Measurements from ENCODE around the gene DAPK1. TPM values are rescaled to one million over a fixed set of nuclear protein-coding genes. Genes with fewer than 3 reads are reported as not detected.

Gene DAPK1
- total RNA-seq, 1 donor from 2014 or later, result 29.5 TPM

DNA sequence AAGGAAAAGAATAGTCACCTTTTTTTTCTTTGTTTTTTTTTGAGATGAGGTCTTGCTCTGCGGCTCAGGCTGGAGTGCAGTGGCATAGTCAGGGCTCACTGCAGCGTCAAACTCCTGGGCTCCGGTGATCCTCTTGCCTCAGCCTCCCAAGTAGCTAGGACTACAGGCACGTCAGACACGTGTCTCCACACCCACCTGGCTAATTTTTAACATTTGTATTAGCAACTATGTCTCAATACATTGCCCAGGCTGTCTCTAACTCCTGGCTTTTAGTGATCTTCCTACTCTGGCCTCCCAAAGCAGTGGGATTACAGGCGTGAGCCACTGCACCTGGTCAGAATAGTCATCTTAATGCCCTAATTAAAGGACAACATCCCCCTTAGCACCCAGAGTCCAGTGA is 173.8 kb downstream of the DAPK1 start:
- Histone ChIP-seq H3K4me2 (no peak overlapping the region), H2AFZ (replicated peaks) (no peak overlapping the region), H3K4me1 (no peaks in the 10 kb centered on the region), H3F3A (ENCODE audit: low read depth) (no peaks in the 10 kb centered on the region), H4K20me1 (ENCODE audit: low read depth) (no peaks in the 10 kb centered on the region), H3K79me2 (ENCODE audit: low read depth) (no peaks in the 10 kb centered on the region), H3K9me3 (ENCODE audit: low read depth) (no peaks in the 10 kb centered on the region), H3K27ac (no peak overlapping the region), H3K4me3 (no peak overlapping the region), H3K36me3 (no peaks in the 10 kb centered on the region), H3K27me3 (no peaks in the 10 kb centered on the region), H3K9ac (no peak overlapping the region)
- Mint-ChIP-seq H3K9me3 (peaks cover 6% of the 10 kb centered on the region), H3K27me3 (ENCODE audit: insufficient read depth, low read depth) (peaks cover 3% of the 10 kb centered on the region), H3K36me3 (peaks cover 26% of the 10 kb centered on the region), H3K4me3 (no peak overlapping the region), H3K27ac (no peak overlapping the region), H3K4me1 (no peaks in the 10 kb centered on the region)
- DNase-seq (ENCODE audit: low spot score), result no peak
- TF ChIP-seq EZH2phosphoT487 (IDR thresholded peaks at IDR 0.05) (no peak), EZH2 (IDR thresholded peaks at IDR 0.05) (no peak)
- TF ChIP-seq, protein P1, sequence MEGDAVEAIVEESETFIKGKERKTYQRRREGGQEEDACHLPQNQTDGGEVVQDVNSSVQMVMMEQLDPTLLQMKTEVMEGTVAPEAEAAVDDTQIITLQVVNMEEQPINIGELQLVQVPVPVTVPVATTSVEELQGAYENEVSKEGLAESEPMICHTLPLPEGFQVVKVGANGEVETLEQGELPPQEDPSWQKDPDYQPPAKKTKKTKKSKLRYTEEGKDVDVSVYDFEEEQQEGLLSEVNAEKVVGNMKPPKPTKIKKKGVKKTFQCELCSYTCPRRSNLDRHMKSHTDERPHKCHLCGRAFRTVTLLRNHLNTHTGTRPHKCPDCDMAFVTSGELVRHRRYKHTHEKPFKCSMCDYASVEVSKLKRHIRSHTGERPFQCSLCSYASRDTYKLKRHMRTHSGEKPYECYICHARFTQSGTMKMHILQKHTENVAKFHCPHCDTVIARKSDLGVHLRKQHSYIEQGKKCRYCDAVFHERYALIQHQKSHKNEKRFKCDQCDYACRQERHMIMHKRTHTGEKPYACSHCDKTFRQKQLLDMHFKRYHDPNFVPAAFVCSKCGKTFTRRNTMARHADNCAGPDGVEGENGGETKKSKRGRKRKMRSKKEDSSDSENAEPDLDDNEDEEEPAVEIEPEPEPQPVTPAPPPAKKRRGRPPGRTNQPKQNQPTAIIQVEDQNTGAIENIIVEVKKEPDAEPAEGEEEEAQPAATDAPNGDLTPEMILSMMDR (IDR thresholded peaks at IDR 0.05), result no peak

DNA sequence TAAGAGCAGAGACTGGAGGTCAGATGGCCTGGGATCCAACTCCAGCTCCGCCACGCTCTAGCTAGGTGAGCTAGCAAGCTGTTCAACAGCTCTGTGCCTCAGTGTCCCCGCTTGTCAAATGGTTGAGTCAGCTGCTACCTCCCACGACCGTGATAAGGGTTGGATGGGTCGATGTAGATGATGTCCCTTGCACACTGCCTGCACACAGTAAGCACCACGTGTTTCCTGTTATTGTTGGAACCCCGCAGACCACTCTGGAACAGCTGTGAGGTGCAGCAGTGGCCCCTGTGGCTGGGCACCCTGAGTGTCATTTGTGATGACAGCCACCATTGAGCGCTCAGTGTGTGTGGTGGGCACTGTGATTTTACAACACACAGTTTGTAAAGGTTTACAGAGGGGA is 174.3 kb downstream of the DAPK1 start:
- no peaks in the 10 kb centered on the region for H3K9me3 ChIP-seq (ENCODE audit: low read depth)
- H3F3A ChIP-seq (ENCODE audit: low read depth), result no peaks in the 10 kb centered on the region
- Mint-ChIP-seq H3K4me3 (no peak overlapping the region), H3K36me3 (peaks cover 22% of the 10 kb centered on the region), H3K9me3 (peaks cover 3% of the 10 kb centered on the region), H3K27me3 (ENCODE audit: insufficient read depth, low read depth) (peaks cover 3% of the 10 kb centered on the region), H3K27ac (no peak overlapping the region), H3K4me1 (no peaks in the 10 kb centered on the region)
- DNase-seq (ENCODE audit: low spot score), result no peak
- no peak overlapping the region for H3K4me2 ChIP-seq
- TF ChIP-seq, protein P1 (IDR thresholded peaks at IDR 0.05), result no peak
- TF ChIP-seq EZH2phosphoT487 (IDR thresholded peaks at IDR 0.05), result no peak
- no peak for TF ChIP-seq EZH2 (IDR thresholded peaks at IDR 0.05)
- no peak overlapping the region for H3K9ac ChIP-seq
- H3K36me3 ChIP-seq, result no peaks in the 10 kb centered on the region
- H4K20me1 ChIP-seq (ENCODE audit: low read depth), result no peaks in the 10 kb centered on the region
- H2AFZ ChIP-seq (replicated peaks), result no peak overlapping the region
- no peaks in the 10 kb centered on the region for H3K79me2 ChIP-seq (ENCODE audit: low read depth)
- no peak overlapping the region for H3K27ac ChIP-seq
- H3K4me1 ChIP-seq, result no peaks in the 10 kb centered on the region
- no peak overlapping the region for H3K4me3 ChIP-seq
- H3K27me3 ChIP-seq, result no peaks in the 10 kb centered on the region

DNA sequence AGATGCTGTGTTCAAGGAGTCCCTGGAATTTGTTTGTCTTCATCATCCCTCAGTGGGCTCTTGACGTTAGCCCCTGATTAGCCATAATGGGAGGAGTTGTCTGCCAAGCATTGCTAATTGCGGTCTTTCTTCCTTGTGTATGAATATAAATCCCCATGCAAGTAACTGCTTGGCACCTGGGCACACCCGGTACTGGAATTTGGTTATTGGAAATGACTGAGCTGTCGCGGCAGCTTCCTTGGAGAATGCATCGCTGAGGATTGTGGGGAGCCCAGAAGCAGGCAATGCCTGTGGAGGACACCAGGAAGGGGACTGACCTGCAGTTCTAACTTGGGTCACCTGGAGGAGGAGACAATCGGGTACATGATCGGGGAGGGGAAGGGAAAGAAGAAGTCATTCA is 174.9 kb downstream of the DAPK1 start:
- peaks cover 3% of the 10 kb centered on the region for H3K27me3 Mint-ChIP-seq (ENCODE audit: insufficient read depth, low read depth)
- no peaks in the 10 kb centered on the region for H3K4me1 Mint-ChIP-seq
- Histone ChIP-seq H3K36me3 (no peaks in the 10 kb centered on the region), H2AFZ (replicated peaks) (no peak overlapping the region), H4K20me1 (ENCODE audit: low read depth) (no peaks in the 10 kb centered on the region), H3K4me2 (no peak overlapping the region), H3K9me3 (ENCODE audit: low read depth) (no peaks in the 10 kb centered on the region), H3K27ac (no peak overlapping the region), H3K4me3 (no peak overlapping the region), H3F3A (ENCODE audit: low read depth) (no peaks in the 10 kb centered on the region), H3K9ac (no peak overlapping the region), H3K79me2 (ENCODE audit: low read depth) (no peaks in the 10 kb centered on the region), H3K4me1 (no peaks in the 10 kb centered on the region), H3K27me3 (no peaks in the 10 kb centered on the region)
- TF ChIP-seq EZH2 (IDR thresholded peaks at IDR 0.05) (no peak), EZH2phosphoT487 (IDR thresholded peaks at IDR 0.05) (no peak)
- H3K9me3 Mint-ChIP-seq, result peaks cover 1% of the 10 kb centered on the region
- DNase-seq (ENCODE audit: low spot score), result no peak
- peaks cover 17% of the 10 kb centered on the region for H3K36me3 Mint-ChIP-seq
- no peak overlapping the region for H3K27ac Mint-ChIP-seq
- H3K4me3 Mint-ChIP-seq, result no peak overlapping the region

DNA sequence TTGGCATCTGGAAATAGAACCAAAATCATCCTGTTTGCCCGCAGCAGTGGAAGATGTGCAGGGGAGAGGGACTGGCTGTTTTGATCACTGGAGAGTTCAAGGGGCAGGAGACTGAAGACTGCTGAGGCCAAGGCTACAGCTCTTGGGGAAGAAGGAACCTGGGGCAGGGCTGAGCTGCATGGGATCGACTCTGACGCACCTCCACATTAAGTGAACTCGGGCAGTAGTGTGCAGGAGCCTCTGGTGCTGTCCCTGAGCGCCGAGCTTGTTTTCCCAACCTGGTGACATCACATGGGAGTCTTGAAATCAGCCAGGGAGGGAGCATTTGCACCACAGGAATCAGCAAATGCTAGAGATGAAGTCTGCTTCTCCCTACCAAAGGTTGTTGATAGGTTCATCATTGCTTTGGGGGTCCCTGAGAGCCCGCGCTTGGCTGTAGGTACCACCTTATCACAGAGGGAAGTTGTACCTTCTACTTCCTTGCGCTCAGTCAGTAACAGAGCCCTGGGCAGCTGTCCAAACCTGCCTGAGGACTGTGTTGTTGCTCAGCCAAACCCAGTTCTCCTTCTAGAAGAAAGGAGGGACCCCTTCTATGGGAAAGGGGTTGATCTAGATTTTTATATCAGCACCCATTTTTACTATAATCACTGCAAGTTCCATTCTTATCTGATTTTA is 175.9 kb downstream of the DAPK1 start:
- TF ChIP-seq EZH2 (IDR thresholded peaks at IDR 0.05), result no peak
- TF ChIP-seq EZH2phosphoT487 (IDR thresholded peaks at IDR 0.05), result no peak
- TF ChIP-seq, protein P1 (IDR thresholded peaks at IDR 0.05), result no peak
- H4K20me1 ChIP-seq (ENCODE audit: low read depth), result no peaks in the 10 kb centered on the region
- H3K36me3 ChIP-seq, result no peaks in the 10 kb centered on the region
- H3K79me2 ChIP-seq (ENCODE audit: low read depth), result no peaks in the 10 kb centered on the region
- H2AFZ ChIP-seq (replicated peaks), result no peak overlapping the region
- no peak overlapping the region for H3K4me3 ChIP-seq
- Mint-ChIP-seq H3K27ac (no peak overlapping the region), H3K36me3 (peaks cover 9% of the 10 kb centered on the region), H3K4me1 (no peaks in the 10 kb centered on the region), H3K27me3 (ENCODE audit: insufficient read depth, low read depth) (peaks cover 3% of the 10 kb centered on the region), H3K9me3 (no peaks in the 10 kb centered on the region), H3K4me3 (no peak overlapping the region)
- no peak overlapping the region for H3K9ac ChIP-seq
- no peak overlapping the region for H3K4me2 ChIP-seq
- H3K4me1 ChIP-seq, result no peaks in the 10 kb centered on the region
- no peaks in the 10 kb centered on the region for H3K9me3 ChIP-seq (ENCODE audit: low read depth)
- no peaks in the 10 kb centered on the region for H3F3A ChIP-seq (ENCODE audit: low read depth)
- no peak for DNase-seq (ENCODE audit: low spot score)
- no peaks in the 10 kb centered on the region for H3K27me3 ChIP-seq
- no peak overlapping the region for H3K27ac ChIP-seq

Data from neural progenitor cell (in vitro differentiated cells).